ENCODE results near the gene COX4I2.

COX4I2 gene

DNA sequence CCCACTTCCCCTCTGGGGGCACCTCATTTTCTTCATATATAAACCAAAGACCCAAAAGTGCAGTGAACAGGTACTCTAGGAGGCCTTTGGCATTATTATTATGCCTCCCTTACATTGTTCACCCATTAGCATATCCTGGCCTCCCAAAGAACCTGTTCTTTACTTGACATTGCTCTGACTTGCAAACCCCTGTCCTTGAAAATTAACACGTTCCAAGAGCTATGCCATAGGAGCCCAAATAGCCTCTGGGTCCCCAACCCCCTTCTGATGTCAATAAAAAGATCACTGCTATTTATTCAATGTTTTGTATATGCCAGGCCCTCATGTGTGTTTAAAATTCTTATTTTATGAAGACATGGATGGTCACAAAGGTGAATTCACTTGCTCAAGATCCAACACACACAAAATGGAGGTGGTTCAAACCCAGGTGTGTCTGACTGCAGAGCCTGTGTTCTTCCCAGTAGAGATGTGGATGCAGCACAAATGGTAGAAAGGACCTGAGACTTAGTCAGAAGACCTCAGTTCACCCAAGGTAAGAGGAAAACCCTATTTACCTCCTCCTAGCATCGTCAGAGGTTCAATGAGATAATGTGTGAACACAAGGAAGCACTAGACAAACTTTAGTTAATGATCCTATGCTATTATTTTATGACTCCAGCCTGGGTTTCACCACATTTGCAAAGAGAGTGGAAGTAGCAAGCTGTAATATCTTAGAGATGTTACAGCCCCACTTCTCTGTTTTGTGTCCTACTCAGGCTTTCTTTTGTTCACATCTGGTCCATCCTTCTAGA is 48.3 kb downstream of the COX4I2 start:
- Histone ChIP-seq H3K36me3 (peaks cover 75% of the 10 kb centered on the region), H3K27me3 (ENCODE audit: insufficient read depth, low read depth, severe bottlenecking) (no peaks in the 10 kb centered on the region), H3K27ac (no peak overlapping the region), H3K4me3 (ENCODE audit: low read depth, low read length) (no peak overlapping the region), H3K9me3 (ENCODE audit: severe bottlenecking) (no peaks in the 10 kb centered on the region)
- no peak for DNase-seq
- TF ChIP-seq, protein P1, sequence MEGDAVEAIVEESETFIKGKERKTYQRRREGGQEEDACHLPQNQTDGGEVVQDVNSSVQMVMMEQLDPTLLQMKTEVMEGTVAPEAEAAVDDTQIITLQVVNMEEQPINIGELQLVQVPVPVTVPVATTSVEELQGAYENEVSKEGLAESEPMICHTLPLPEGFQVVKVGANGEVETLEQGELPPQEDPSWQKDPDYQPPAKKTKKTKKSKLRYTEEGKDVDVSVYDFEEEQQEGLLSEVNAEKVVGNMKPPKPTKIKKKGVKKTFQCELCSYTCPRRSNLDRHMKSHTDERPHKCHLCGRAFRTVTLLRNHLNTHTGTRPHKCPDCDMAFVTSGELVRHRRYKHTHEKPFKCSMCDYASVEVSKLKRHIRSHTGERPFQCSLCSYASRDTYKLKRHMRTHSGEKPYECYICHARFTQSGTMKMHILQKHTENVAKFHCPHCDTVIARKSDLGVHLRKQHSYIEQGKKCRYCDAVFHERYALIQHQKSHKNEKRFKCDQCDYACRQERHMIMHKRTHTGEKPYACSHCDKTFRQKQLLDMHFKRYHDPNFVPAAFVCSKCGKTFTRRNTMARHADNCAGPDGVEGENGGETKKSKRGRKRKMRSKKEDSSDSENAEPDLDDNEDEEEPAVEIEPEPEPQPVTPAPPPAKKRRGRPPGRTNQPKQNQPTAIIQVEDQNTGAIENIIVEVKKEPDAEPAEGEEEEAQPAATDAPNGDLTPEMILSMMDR (IDR thresholded peaks at IDR 0.05; ENCODE audit: low read depth, low read length) = no peak

DNA sequence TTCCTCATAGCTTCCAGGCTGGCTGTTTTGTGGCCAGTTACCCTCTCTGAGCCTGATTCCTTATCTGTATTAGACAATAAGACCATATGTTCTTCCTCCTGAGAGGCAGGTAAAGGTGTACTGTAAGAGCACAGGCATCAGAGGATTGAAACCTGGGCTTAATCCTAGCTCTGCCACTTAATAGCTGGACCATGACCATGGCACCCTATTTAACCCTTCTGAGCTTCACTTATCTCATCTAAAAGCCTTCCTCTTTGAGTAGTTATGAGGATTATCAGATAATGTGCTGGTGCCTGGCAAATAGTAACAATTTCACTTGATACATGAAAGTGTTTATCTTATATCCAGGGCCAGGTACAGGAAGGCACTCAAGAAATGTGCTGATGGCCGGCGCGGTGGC is 50.1 kb downstream of the COX4I2 start:
- Histone ChIP-seq H3K27ac (peak overlapping the region; percentile 41), H3K9me3 (ENCODE audit: severe bottlenecking) (no peaks in the 10 kb centered on the region), H3K27me3 (ENCODE audit: insufficient read depth, low read depth, severe bottlenecking) (no peaks in the 10 kb centered on the region), H3K36me3 (peaks cover 75% of the 10 kb centered on the region), H3K4me3 (ENCODE audit: low read depth, low read length) (no peak overlapping the region)
- TF ChIP-seq, protein P1 (IDR thresholded peaks at IDR 0.05; ENCODE audit: low read depth, low read length) = no peak
- peak; percentile 55 for DNase-seq

DNA sequence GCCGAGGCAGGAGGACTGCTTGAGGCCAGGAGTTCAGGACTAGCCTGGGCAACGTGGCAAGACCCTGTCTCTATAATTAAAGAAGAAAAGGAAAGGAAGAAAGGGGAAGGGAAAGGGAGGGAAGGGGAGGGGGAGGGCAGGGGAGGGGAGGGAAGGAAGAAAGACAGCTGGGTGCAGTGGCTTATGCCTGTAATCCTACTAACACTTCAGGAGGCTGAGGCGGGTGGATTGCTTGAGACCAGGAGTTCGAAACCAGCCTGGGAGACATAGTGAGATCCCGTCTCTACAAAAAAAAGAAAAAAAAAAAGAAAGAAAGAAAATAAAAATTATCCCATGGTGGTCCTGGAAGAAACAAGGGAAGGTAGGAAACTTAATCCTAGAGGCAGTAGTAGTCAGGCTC is 51.4 kb downstream of the COX4I2 start:
- H3K9me3 ChIP-seq (ENCODE audit: severe bottlenecking) = no peaks in the 10 kb centered on the region
- no peaks in the 10 kb centered on the region for H3K27me3 ChIP-seq (ENCODE audit: insufficient read depth, low read depth, severe bottlenecking)
- H3K27ac ChIP-seq = peak overlapping the region; percentile 44; the same call in 1 of the 2 replicates
- TF ChIP-seq, protein P1 (IDR thresholded peaks at IDR 0.05; ENCODE audit: low read depth, low read length) = no peak
- peaks cover 71% of the 10 kb centered on the region for H3K36me3 ChIP-seq
- no peak overlapping the region for H3K4me3 ChIP-seq (ENCODE audit: low read depth, low read length)
- DNase-seq = peak; percentile 34

DNA sequence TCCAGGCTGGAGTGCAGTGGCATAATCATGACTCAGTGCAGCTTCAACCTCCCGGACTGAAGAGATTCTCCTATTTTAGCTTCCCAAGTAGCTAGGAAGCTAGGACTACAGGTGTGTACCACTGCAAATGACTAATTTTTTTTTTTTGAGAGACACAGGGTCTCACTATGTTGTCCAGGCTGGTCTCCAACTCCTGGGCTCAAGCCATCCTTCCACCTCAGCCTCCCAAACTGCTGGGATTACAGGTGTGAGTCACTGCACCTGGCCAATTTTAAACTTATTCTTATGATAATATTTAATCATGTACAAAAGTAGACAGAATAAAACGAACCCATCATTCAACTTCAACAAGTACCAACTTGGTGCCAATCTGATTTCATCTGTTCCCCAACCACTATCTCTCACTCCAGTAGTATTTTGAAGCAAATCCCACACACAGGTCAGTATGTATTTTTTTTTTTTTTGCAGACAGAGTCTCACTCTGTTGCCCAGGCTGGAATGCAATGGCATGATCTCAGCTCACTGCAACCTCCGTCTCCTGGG is 52.5 kb downstream of the COX4I2 start:
- H3K36me3 ChIP-seq = peaks cover 63% of the 10 kb centered on the region
- TF ChIP-seq, protein P1 (IDR thresholded peaks at IDR 0.05; ENCODE audit: low read depth, low read length) = no peak
- peak overlapping the region; percentile 23 for H3K27ac ChIP-seq
- no peaks in the 10 kb centered on the region for H3K9me3 ChIP-seq (ENCODE audit: severe bottlenecking)
- DNase-seq = no peak
- H3K4me3 ChIP-seq (ENCODE audit: low read depth, low read length) = no peak overlapping the region
- no peaks in the 10 kb centered on the region for H3K27me3 ChIP-seq (ENCODE audit: insufficient read depth, low read depth, severe bottlenecking)

DNA sequence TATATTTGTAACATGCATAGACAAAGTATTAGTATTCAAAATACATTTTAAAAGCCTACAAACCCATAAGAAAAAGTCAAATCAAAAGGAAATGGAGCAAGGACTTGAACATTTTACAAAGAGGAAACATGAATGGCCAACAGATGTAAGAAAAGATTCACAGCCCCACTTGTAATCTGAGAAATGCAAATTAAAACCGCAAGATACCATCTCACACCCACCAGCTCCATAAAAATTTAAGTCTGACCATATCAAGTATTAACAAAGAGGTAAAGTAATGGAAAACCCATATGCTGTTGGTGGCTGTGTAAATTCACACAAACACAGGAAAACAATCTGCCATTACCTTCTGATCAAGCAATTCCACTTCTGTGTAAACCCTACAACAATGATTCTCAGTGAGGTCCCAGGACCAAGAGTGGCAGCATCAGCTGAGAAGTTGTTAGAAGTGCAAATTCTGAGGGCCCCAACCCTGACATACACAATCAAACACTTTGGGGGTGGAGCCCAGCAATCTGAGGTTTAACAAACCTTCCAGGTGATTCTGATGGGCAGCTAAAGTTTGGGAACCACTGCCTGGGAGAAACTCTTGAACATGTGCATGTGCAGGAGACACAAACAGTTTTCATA is 54.0 kb downstream of the COX4I2 start:
- Histone ChIP-seq H3K4me3 (ENCODE audit: low read depth, low read length) (no peak overlapping the region), H3K9me3 (ENCODE audit: severe bottlenecking) (no peaks in the 10 kb centered on the region), H3K36me3 (peaks cover 64% of the 10 kb centered on the region), H3K27me3 (ENCODE audit: insufficient read depth, low read depth, severe bottlenecking) (no peaks in the 10 kb centered on the region), H3K27ac (peak overlapping the region; percentile 88)
- TF ChIP-seq, protein P1 (IDR thresholded peaks at IDR 0.05; ENCODE audit: low read depth, low read length) = no peak
- no peak for DNase-seq
